Psoas muscle (tissue), 8 donors: ENCODE results near the gene NOL8. TPM values are rescaled to one million over a fixed set of nuclear protein-coding genes. Genes with fewer than 3 reads are reported as not detected.

ENCODE experiments used
- ATAC-seq, 4 donors: fragments of 200-7000 bp; cut with Tn5 transposase; one replicate each; pipeline ENCODE4 v1.9.1; 2020; ENCODE audit warnings: moderate library complexity in 3 of 4, mild to moderate bottlenecking in 2 of 4
- DNase-seq, 2 donors: peaks; one replicate each; pipeline ENCODE4 v3.0.0-alpha.2; 2020
- H3K27ac ChIP-seq: fragments of 200-600 bp; one replicate; pipeline ENCODE4 v1.8.0; 2022
- H3K27me3 ChIP-seq, 3 donors: fragments of 200-600 bp in 1 of 3; one replicate each; pipeline versions ENCODE4 v1.6.1 to v1.8.0; 2013 to 2022; ENCODE audit warnings: low read length in 2 of 3, mild to moderate bottlenecking in 2 of 3, moderate library complexity in 1 of 3; ENCODE audit not compliant: insufficient read depth in 3 of 3
- H3K36me3 ChIP-seq, 2 donors: fragments of 200-600 bp in 1 of 2; one replicate each; pipeline versions ENCODE4 v1.6.1 to v1.8.0; 2013 to 2022; ENCODE audit warnings: low read depth in 1 of 2, mild to moderate bottlenecking in 1 of 2, moderate library complexity in 1 of 2; ENCODE audit not compliant: insufficient read depth in 1 of 2
- H3K4me1 ChIP-seq: fragments of 200-600 bp; one replicate; pipeline ENCODE4 v1.8.0; 2022
- H3K4me3 ChIP-seq: fragments of 200-600 bp; one replicate; pipeline ENCODE4 v1.8.0; 2022; ENCODE audit warnings: mild to moderate bottlenecking
- H3K9me3 ChIP-seq: fragments of 200-600 bp; one replicate; pipeline ENCODE4 v1.8.0; 2022
- CTCF ChIP-seq: fragments of 200-600 bp; IDR thresholded peaks from one replicate; pipeline ENCODE4 v1.8.0; 2022; ENCODE audit warnings: antibody characterized with exemption
- WGBS, 3 donors: extraction: QIAGEN DNeasy Blood & Tissue Kit; methylation state at CpG; one replicate each; pipeline versions ENCODE4 v1.1.6 to v1.1.7; 2013; 5-methylcytosine and 5-hydroxymethylcytosine counted together
- intact Hi-C, 2 donors: fragments of 100-400 bp; cut with DNase I; formaldehyde crosslinking; loops; one replicate each; pipeline versions ENCODE4 v1.11.0 to v1.14.2; 2022
- polyA plus RNA-seq, 3 donors: library from polyadenylated mRNA; stranded (reverse); fragments of 200-250 nt; gene quantifications; one replicate each; pipeline ENCODE4 v1.2.3, GENCODE V29; 2013
- total RNA-seq, 4 donors: library from RNA; stranded (reverse); fragmentation: NEBNext Ultra II Directional in 2 of 4; extraction: Animal tissue kit (Norgen Biotek cat#: 25700) in 2 of 4; gene quantifications; one replicate each; pipeline versions ENCODE4 v1.2.1 to v1.2.4, GENCODE V29; 2021 to 2023
- donor health status: healthy with polysubstance abuse.
- donor health status: DM: no; HTN: no; CAD: no; lungs with moderate emphysema.
- donor health status: Bipolar disorder and iron deficiency.
- donor health status: healthy.
- donor health status: DM: yes; HTN: yes; CAD: no.
- donor health status: DM: no; HTN: no; CAD: no.
- donor health status: DM: no; HTN: no; CAD: no.
- donor health status: DM: yes; HTN: yes; CAD: no.

NOL8 gene
- total and polyA plus RNA-seq, 7 donors = 11.2 to 29.4 (median 17.4) TPM

GRCh38 chr9:92253656-92254055 lies 71.5 kb downstream of the NOL8 start:
- intact Hi-C loops = loop anchor here (10.0 kb wide), 2 partner anchors 51 to 381 kb away; no protein-coding TSS in a partner anchor
- ATAC-seq = no peak
- no peak for DNase-seq
- Histone ChIP-seq H3K9me3 (no peaks in the 10 kb centered on the region), H3K4me1 (no peaks in the 10 kb centered on the region), H3K4me3 (no peak overlapping the region), H3K27ac (no peak overlapping the region), H3K36me3 (peaks cover 34 to 100% of the 10 kb centered on the region in 2 donors), H3K27me3 (no peaks in the 10 kb centered on the region)
- 65 to 73% (median 72%) methylated on average over 4 of the region's 4 CpGs for WGBS, 3 donors
- TF ChIP-seq CTCF = no peak

- no peaks in the 10 kb centered on the region for H3K9me3 ChIP-seq
- H3K4me1 ChIP-seq = no peaks in the 10 kb centered on the region
- DNase-seq = no peak
- H3K27me3 ChIP-seq = no peaks in the 10 kb centered on the region
- no peak overlapping the region for H3K4me3 ChIP-seq
- peaks cover 22 to 100% of the 10 kb centered on the region in 2 donors for H3K36me3 ChIP-seq
- no peak overlapping the region for H3K27ac ChIP-seq
- no peak for ATAC-seq
- TF ChIP-seq CTCF = no peak
- intact Hi-C loops = no loop called here
- 97 to 98% (median 98%) methylated on average over 3 of the region's 3 CpGs for WGBS, 3 donors
Measured at GRCh38 chr9:92247981-92248380, 77.2 kb downstream of the NOL8 start.

Other genes starting within 250 kb of the NOL8 start
- 10 to 100 TPM; 13.5 to 22.6 (median 19.5) TPM for gene SPTLC1, start 209.9 kb downstream of the NOL8 start, total RNA-seq
- 10 to 100 TPM; 12.2 to 29.8 (median 26.3) TPM for gene SPTLC1, start 209.9 kb downstream of the NOL8 start, polyA plus RNA-seq
- 100 to 1,000 TPM in 2 of 4 donors, 10 to 100 TPM in 2; 93.3 to 166 (median 102) TPM for gene IARS1, start 31.7 kb downstream of the NOL8 start, total RNA-seq
- 100 to 1,000 TPM in 1 of 3 donors, 10 to 100 TPM in 2; 45.6 to 183 (median 90.9) TPM for gene IARS1, start 31.7 kb downstream of the NOL8 start, polyA plus RNA-seq
- gene CENPP, start 603 bp upstream of the NOL8 start, total RNA-seq = 10 to 100 TPM in 1 of 4 donors, 1 to 10 TPM in 3; 5.9 to 15.7 (median 8.0) TPM
- 1 to 10 TPM; 1.8 to 6.4 (median 3.9) TPM for gene CENPP, start 603 bp upstream of the NOL8 start, polyA plus RNA-seq
- 1 to 10 TPM in 2 of 4 donors, under 1 TPM in 2; 0.64 to 7.4 (median 1.9) TPM for gene OGN, start 79.2 kb upstream of the NOL8 start, total RNA-seq
- 1 to 10 TPM in 1 of 3 donors, under 1 TPM in 2; 0.65 to 1.1 (median 0.76) TPM for gene OGN, start 79.2 kb upstream of the NOL8 start, polyA plus RNA-seq
- 1 to 10 TPM in 1 of 4 donors, under 1 TPM in 3; 0.12 to 1.7 (median 0.73) TPM for gene OMD, start 99.1 kb upstream of the NOL8 start, total RNA-seq
- gene OMD, start 99.1 kb upstream of the NOL8 start, polyA plus RNA-seq = under 1 TPM; 0.45 to 0.98 (median 0.68) TPM
- 1 to 10 TPM in 3 of 4 donors, under 1 TPM in 1; 0.52 to 5.7 (median 1.4) TPM for gene ASPN, start 157.2 kb upstream of the NOL8 start, total RNA-seq
- gene ASPN, start 157.2 kb upstream of the NOL8 start, polyA plus RNA-seq = 1 to 10 TPM in 2 of 3 donors, under 1 TPM in 1; 0.82 to 1.2 (median 1.2) TPM
- 1 to 10 TPM; 1.9 to 7.8 (median 3.2) TPM for gene ECM2, start 210.6 kb upstream of the NOL8 start, total RNA-seq
- 1 to 10 TPM; 1.2 to 2.7 (median 1.4) TPM for gene ECM2, start 210.6 kb upstream of the NOL8 start, polyA plus RNA-seq